Hypothalamus (tissue), 51 donors: ENCODE results near the gene SCRT2.
A peak's percentile ranks its signal among the peaks of the same experiment; 100 is the strongest.
"Not testable (repeated sequence)": the region's sequence is repeated elsewhere in the genome, so short reads cannot be mapped to it uniquely, and the experiment has no call there.

Experiments
- DNase-seq, 51 donors: peaks; one replicate each; lab custom pipeline; 2025; lab: John Stamatoyannopoulos, UW

The SCRT2 gene

GRCh38 chr20:701401-702129 is 26.0 kb upstream of the SCRT2 start:
- DNase-seq: peak in 1 of 51 donors; percentile 1

GRCh38 chr20:699811-700338 is 24.3 kb upstream of the SCRT2 start:
- DNase-seq: peak in 40 of 51 donors; percentile 2 to 78 (median 32)

- DNase-seq: no peak
Measured at GRCh38 chr20:699342-699741, 23.7 kb upstream of the SCRT2 start.

GRCh38 chr20:698276-698675 is 22.7 kb upstream of the SCRT2 start:
- DNase-seq: no peak

GRCh38 chr20:697826-698225 is 22.2 kb upstream of the SCRT2 start:
- DNase-seq: no peak

GRCh38 chr20:695165-695866 is 19.7 kb upstream of the SCRT2 start:
- no peak for DNase-seq

GRCh38 chr20:694496-694895 is 18.9 kb upstream of the SCRT2 start:
- DNase-seq: no peak

GRCh38 chr20:693786-694185 is 18.2 kb upstream of the SCRT2 start:
- DNase-seq: not testable (repeated sequence)

GRCh38 chr20:692044-692443 is 16.4 kb upstream of the SCRT2 start:
- no peak for DNase-seq

- DNase-seq: no peak
Measured at GRCh38 chr20:689947-690346, 14.3 kb upstream of the SCRT2 start.

GRCh38 chr20:689348-689747 is 13.7 kb upstream of the SCRT2 start:
- DNase-seq: no peak

- DNase-seq: peak in 9 of 51 donors; percentile 2 to 37 (median 15)
Measured at GRCh38 chr20:688809-689212, 13.2 kb upstream of the SCRT2 start.

- no peak for DNase-seq
Measured at GRCh38 chr20:687468-688203, 12.0 kb upstream of the SCRT2 start.

GRCh38 chr20:684676-685319 is 9.2 kb upstream of the SCRT2 start:
- no peak for DNase-seq

- no peak for DNase-seq
Measured at GRCh38 chr20:682123-682522, 6.5 kb upstream of the SCRT2 start.

- DNase-seq: no peak
Measured at GRCh38 chr20:680638-681187, 5.1 kb upstream of the SCRT2 start.

GRCh38 chr20:677957-678356 is 2.4 kb upstream of the SCRT2 start:
- no peak for DNase-seq

- no peak for DNase-seq
Measured at GRCh38 chr20:676967-677366, 1.4 kb upstream of the SCRT2 start.

- DNase-seq: peak in 5 of 51 donors; percentile 1 to 18 (median 7)
Measured at GRCh38 chr20:676315-676937, 824 bp upstream of the SCRT2 start.

GRCh38 chr20:675033-675452 is 559 bp downstream of the SCRT2 start:
- DNase-seq: no peak
